Measurements from ENCODE around the gene ZMYM2. TPM values are rescaled to one million over a fixed set of nuclear protein-coding genes. Genes with fewer than 3 reads are reported as not detected.

Gene ZMYM2
- total RNA-seq, 1 donor from 2014 or later: 75.2 TPM

DNA sequence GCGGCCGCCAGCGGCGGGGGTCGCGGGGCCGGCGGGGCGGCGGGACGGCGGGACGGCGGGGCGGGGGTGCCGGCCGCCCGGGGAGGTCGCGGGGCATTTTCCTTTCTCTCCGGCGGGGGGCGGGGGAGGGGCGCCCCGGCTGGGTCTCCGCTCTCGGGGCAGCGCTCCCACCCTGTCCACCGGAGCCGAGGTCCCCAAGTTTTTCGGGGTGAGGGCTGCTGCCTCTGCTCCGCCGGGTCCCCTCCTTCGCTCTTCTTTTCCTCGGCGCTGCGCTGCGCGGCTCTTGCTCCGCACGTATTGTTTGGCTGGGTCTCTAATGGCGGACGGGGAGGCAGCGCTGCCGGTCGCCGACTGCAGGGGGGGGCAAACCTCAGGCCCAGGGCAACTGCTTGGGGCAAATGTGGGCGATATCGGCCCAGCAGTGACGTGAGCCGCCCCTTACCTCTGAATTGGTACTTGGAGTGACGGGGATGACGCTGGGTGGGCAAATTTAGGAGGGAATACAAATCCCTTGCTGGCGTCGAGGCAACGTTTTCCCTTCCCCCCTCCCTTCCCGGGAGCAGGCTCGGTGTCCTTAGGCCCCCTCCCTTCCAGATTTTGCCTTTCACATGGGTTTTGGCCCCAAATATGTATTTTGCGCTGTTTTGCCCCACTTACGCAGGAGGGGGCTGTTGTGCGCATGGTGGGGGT, 759 bp downstream of the ZMYM2 start:
- Mint-ChIP-seq H3K4me3 (peak overlapping the region; percentile 98), H3K27ac (peak overlapping the region; percentile 98), H3K27me3 (no peaks in the 10 kb centered on the region), H3K4me1 (peaks cover 33% of the 10 kb centered on the region), H3K36me3 (ENCODE audit: low read depth) (peaks cover 32% of the 10 kb centered on the region), H3K9me3 (no peaks in the 10 kb centered on the region)
- POLR2A ChIA-PET: interaction anchor here (0.5 to 5.1 kb wide), 6 partner anchors 25 to 372 kb away, joined by 3 to 53 read pairs (median 4); partner anchors contain the start of genes PSPC1 and ZMYM5
- CTCF ChIA-PET: interaction anchor here (0.6 to 1.1 kb wide), 4 partner anchors 26 to 98 kb away, joined by 3 to 6 read pairs (median 4); no protein-coding TSS in a partner anchor
- DNase-seq (peak; percentile 67), ATAC-seq (ENCODE audit: low read depth) (peak; percentile 9)
- intact Hi-C loops (cut with micrococcal nuclease): loop anchor here (5.0 to 10.0 kb wide), 4 partner anchors 568 to 1716 kb away; partner anchors contain the start of genes CRYL1, FGF9 and IL17D
- TF ChIP-seq, protein P1, sequence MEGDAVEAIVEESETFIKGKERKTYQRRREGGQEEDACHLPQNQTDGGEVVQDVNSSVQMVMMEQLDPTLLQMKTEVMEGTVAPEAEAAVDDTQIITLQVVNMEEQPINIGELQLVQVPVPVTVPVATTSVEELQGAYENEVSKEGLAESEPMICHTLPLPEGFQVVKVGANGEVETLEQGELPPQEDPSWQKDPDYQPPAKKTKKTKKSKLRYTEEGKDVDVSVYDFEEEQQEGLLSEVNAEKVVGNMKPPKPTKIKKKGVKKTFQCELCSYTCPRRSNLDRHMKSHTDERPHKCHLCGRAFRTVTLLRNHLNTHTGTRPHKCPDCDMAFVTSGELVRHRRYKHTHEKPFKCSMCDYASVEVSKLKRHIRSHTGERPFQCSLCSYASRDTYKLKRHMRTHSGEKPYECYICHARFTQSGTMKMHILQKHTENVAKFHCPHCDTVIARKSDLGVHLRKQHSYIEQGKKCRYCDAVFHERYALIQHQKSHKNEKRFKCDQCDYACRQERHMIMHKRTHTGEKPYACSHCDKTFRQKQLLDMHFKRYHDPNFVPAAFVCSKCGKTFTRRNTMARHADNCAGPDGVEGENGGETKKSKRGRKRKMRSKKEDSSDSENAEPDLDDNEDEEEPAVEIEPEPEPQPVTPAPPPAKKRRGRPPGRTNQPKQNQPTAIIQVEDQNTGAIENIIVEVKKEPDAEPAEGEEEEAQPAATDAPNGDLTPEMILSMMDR (IDR thresholded peaks at IDR 0.05): no peak

DNA sequence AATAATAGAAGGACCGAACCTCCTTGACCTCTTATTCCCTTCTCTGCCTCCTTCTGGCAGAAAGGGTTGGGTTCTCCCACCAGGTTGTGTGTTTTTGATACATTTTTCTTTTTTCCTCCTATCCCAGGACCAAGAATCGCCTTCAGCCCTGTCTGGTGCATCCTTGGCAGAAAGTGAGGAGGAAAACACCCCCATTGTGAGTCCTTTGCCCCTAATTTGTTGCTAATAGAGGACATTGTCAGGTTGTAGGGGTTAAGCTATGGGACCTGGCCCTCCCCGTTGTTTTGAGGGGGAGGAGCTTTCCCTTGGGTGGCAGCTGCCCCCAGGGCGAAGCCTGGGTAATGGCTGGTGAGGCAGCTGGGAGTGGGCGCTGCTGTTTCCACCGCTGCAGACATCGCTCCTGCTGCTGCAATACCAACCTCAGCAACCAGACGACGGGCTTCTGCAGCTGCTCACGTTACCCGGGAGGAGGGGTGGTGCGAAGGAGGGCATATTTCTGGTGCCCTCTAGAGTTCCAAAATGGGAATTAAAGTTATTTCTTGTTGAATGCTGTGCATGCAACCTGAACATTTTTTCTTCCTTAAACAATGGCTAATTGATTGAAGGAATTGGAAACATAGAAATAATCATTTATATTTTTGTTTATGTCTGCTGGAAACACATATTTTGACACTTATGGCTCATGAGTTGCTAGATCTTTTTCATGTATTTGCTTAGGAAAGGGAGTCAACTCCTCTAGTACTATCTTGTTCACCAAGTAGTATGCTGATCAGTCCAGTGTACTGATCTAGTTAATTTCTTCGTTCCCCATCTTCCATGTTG, 1.5 kb downstream of the ZMYM2 start:
- Mint-ChIP-seq H3K27me3 (no peaks in the 10 kb centered on the region), H3K9me3 (no peaks in the 10 kb centered on the region), H3K4me1 (peaks cover 33% of the 10 kb centered on the region), H3K27ac (peak overlapping the region; percentile 98), H3K36me3 (ENCODE audit: low read depth) (peaks cover 32% of the 10 kb centered on the region), H3K4me3 (peak overlapping the region; percentile 98)
- intact Hi-C loops (cut with micrococcal nuclease): loop anchor here (1.0 to 10.0 kb wide), 7 partner anchors 33 to 1715 kb away; partner anchors contain the start of genes CRYL1, FGF9, IL17D and MPHOSPH8
- ChIA-PET POLR2A (interaction anchor here (0.5 to 1.1 kb wide), 6 partner anchors 25 to 373 kb away, joined by 3 to 21 read pairs (median 3); partner anchors contain the start of genes PSPC1 and ZMYM5), CTCF (interaction anchor here (0.6 to 1.1 kb wide), 4 partner anchors 25 to 99 kb away, joined by 3 to 6 read pairs (median 4); no protein-coding TSS in a partner anchor)
- ATAC-seq (ENCODE audit: low read depth) (peak; percentile 43), DNase-seq (peak; percentile 60)
- TF ChIP-seq, protein P1 (IDR thresholded peaks at IDR 0.05): no peak

DNA sequence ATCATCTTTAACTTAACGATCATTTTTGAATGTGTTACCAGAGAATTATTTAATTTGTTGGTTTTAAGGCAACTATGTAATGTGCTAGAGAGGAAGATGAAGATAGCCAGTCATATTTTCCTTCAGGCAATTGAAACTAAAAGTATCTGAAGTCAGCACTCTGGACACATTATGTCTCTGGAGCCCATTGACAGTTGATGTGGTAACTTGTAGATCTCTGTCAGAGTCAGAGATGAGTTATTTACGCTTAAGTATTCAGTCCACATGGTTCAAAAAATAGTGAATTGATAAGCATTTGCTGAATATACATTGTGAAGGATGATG, 2.1 kb downstream of the ZMYM2 start:
- peak overlapping the region; percentile 98 for H3K27ac Mint-ChIP-seq
- intact Hi-C loops (cut with micrococcal nuclease): loop anchor here (1.0 to 5.0 kb wide), 3 partner anchors 33 to 327 kb away; partner anchors contain the start of gene MPHOSPH8
- peaks cover 38% of the 10 kb centered on the region for H3K4me1 Mint-ChIP-seq
- ATAC-seq (ENCODE audit: low read depth): no peak
- ChIA-PET CTCF (interaction anchor here (1.1 kb wide), 2 partner anchors 33 to 96 kb away, joined by 3 to 6 read pairs; no protein-coding TSS in a partner anchor), POLR2A (interaction anchor here (0.7 to 1.1 kb wide), 4 partner anchors 96 to 373 kb away, joined by 3 to 21 read pairs (median 3); partner anchors contain the start of genes PSPC1 and ZMYM5)
- TF ChIP-seq, protein P1 (IDR thresholded peaks at IDR 0.05): no peak
- no peak for DNase-seq
- H3K9me3 Mint-ChIP-seq: no peaks in the 10 kb centered on the region
- H3K4me3 Mint-ChIP-seq: peak overlapping the region; percentile 98
- peaks cover 36% of the 10 kb centered on the region for H3K36me3 Mint-ChIP-seq (ENCODE audit: low read depth)
- H3K27me3 Mint-ChIP-seq: no peaks in the 10 kb centered on the region

- Mint-ChIP-seq H3K9me3 (no peaks in the 10 kb centered on the region), H3K27me3 (no peaks in the 10 kb centered on the region), H3K4me1 (peaks cover 38% of the 10 kb centered on the region), H3K36me3 (ENCODE audit: low read depth) (peaks cover 41% of the 10 kb centered on the region), H3K4me3 (no peak overlapping the region), H3K27ac (no peak overlapping the region)
- ChIA-PET CTCF (no interaction called here), POLR2A (no interaction called here)
- TF ChIP-seq, protein P1 (IDR thresholded peaks at IDR 0.05): no peak
- intact Hi-C loops (cut with micrococcal nuclease): loop anchor here (5.0 kb wide), 1 partner anchor 61 kb away; no protein-coding TSS in a partner anchor
- DNase-seq (no peak), ATAC-seq (ENCODE audit: low read depth) (no peak)
These were observed 3.0 kb downstream of the ZMYM2 start for GRCh38 chr13:19961489-19961888.
